Peyer's patch (tissue), 4 donors: ENCODE results near the gene ANKRD60. TPM values are rescaled to one million over a fixed set of nuclear protein-coding genes. Genes with fewer than 3 reads are reported as not detected.

Source experiments
- DNase-seq, 3 donors: peaks; one replicate each; pipeline ENCODE4 v3.0.0-alpha.2; 2017 to 2019
- H3K27ac ChIP-seq, 4 donors: fragments of 200-600 bp; sonication (generic); one replicate each; pipeline ENCODE4 v1.5.1; 2016 to 2019
- H3K27me3 ChIP-seq, 2 donors: fragments of 200-600 bp; sonication (generic); one replicate each; pipeline ENCODE4 v1.5.1; 2019
- H3K36me3 ChIP-seq, 3 donors: fragments of 200-600 bp; sonication (generic); one replicate each; pipeline ENCODE4 v1.5.1; 2016 to 2019
- H3K4me1 ChIP-seq, 4 donors: fragments of 200-600 bp; sonication (generic); one replicate each; pipeline ENCODE4 v1.5.1; 2016 to 2019
- H3K4me3 ChIP-seq, 4 donors: fragments of 200-600 bp; sonication (generic); 1 replicate in 3 of 4; 2 replicates in 1 of 4; pipeline ENCODE4 v1.5.1; 2016 to 2019; ENCODE audit warnings: mild to moderate bottlenecking in 1 of 4
- H3K9me3 ChIP-seq, 4 donors: fragments of 200-600 bp; sonication (generic); one replicate each; pipeline ENCODE4 v1.5.1; 2016 to 2019; ENCODE audit warnings: mild to moderate bottlenecking in 1 of 4
- CTCF ChIP-seq, 6 experiments: fragments of 450-650 bp in 4 of 6; fragments of 200-600 bp in 2 of 6; sonication (generic) in 1 of 6; IDR thresholded peaks; one replicate each; pipeline ENCODE4 v1.5.1; 2017 to 2019; ENCODE audit warnings: antibody characterized with exemption in 6 of 6, mild to moderate bottlenecking in 3 of 6, moderate library complexity in 1 of 6
- POLR2A ChIP-seq, 2 donors: fragments of 450-650 bp; IDR thresholded peaks; one replicate each; pipeline ENCODE4 v1.5.1; 2017; ENCODE audit warnings: antibody characterized with exemption in 2 of 2, mild to moderate bottlenecking in 2 of 2, moderate library complexity in 2 of 2
- total RNA-seq, 4 donors: library from RNA; depleted of rRNA; stranded (reverse); fragments of >200 nt; gene quantifications; one replicate each; pipeline ENCODE4 v1.1.0, GENCODE V29; 2016

The ANKRD60 gene
- total RNA-seq, 4 donors from 2014 or later = not detected

GRCh38 chr20:58251348-58251978 is 23.0 kb upstream of the ANKRD60 start:
- no peak for DNase-seq
- no peak for TF ChIP-seq CTCF (IDR thresholded peaks at IDR 0.05)

GRCh38 chr20:58246346-58246745 is 17.9 kb upstream of the ANKRD60 start:
- DNase-seq = no peak
- no peaks in the 10 kb centered on the region for H3K27me3 ChIP-seq

More at GRCh38 chr20:58251348-58251978, 23.0 kb upstream of the ANKRD60 start:
- no peaks in the 10 kb centered on the region for H3K4me1 ChIP-seq
- no peaks in the 10 kb centered on the region for H3K9me3 ChIP-seq
- H3K27ac ChIP-seq = no peak overlapping the region
- H3K4me3 ChIP-seq = no peak overlapping the region
- no peaks in the 10 kb centered on the region for H3K27me3 ChIP-seq
- H3K36me3 ChIP-seq = peaks cover 0 to 32% (median 0%) of the 10 kb centered on the region in 3 donors

GRCh38 chr20:58245931-58246330 is 17.5 kb upstream of the ANKRD60 start:
- Histone ChIP-seq H3K27me3 (no peaks in the 10 kb centered on the region), H3K9me3 (no peaks in the 10 kb centered on the region), H3K4me3 (no peak overlapping the region), H3K27ac (no peak overlapping the region), H3K36me3 (peaks cover 0 to 81% (median 0%) of the 10 kb centered on the region in 3 donors), H3K4me1 (no peaks in the 10 kb centered on the region)
- no peak for TF ChIP-seq POLR2A (IDR thresholded peaks at IDR 0.05)
- TF ChIP-seq CTCF (IDR thresholded peaks at IDR 0.05) = no peak
- DNase-seq = no peak

More at GRCh38 chr20:58246346-58246745, 17.9 kb upstream of the ANKRD60 start:
- H3K9me3 ChIP-seq = no peaks in the 10 kb centered on the region
- no peak overlapping the region for H3K4me3 ChIP-seq
- H3K27ac ChIP-seq = no peak overlapping the region
- H3K4me1 ChIP-seq = no peaks in the 10 kb centered on the region
- no peak for TF ChIP-seq POLR2A (IDR thresholded peaks at IDR 0.05)
- peak in 2 of 6 experiments; percentile 22 to 31 for TF ChIP-seq CTCF (IDR thresholded peaks at IDR 0.05)
- peaks cover 0 to 78% (median 0%) of the 10 kb centered on the region in 3 donors for H3K36me3 ChIP-seq

GRCh38 chr20:58245181-58245891 is 16.9 kb upstream of the ANKRD60 start:
- no peak overlapping the region for H3K27ac ChIP-seq
- no peak for DNase-seq
- H3K9me3 ChIP-seq = no peaks in the 10 kb centered on the region
- no peaks in the 10 kb centered on the region for H3K4me1 ChIP-seq
- H3K36me3 ChIP-seq = peaks cover 0 to 81% (median 0%) of the 10 kb centered on the region in 3 donors
- H3K27me3 ChIP-seq = no peaks in the 10 kb centered on the region
- no peak for TF ChIP-seq POLR2A (IDR thresholded peaks at IDR 0.05)
- TF ChIP-seq CTCF (IDR thresholded peaks at IDR 0.05) = no peak
- H3K4me3 ChIP-seq = no peak overlapping the region

GRCh38 chr20:58244517-58245030 is 16.1 kb upstream of the ANKRD60 start:
- H3K4me3 ChIP-seq = no peak overlapping the region
- TF ChIP-seq CTCF (IDR thresholded peaks at IDR 0.05) (no peak), POLR2A (IDR thresholded peaks at IDR 0.05) (no peak)
- no peak for DNase-seq
- no peaks in the 10 kb centered on the region for H3K4me1 ChIP-seq
- no peaks in the 10 kb centered on the region for H3K9me3 ChIP-seq
- H3K27ac ChIP-seq = no peak overlapping the region
- peaks cover 0 to 80% (median 0%) of the 10 kb centered on the region in 3 donors for H3K36me3 ChIP-seq
- no peaks in the 10 kb centered on the region for H3K27me3 ChIP-seq
